ENCODE results near the gene SAA2. TPM values are rescaled to one million over a fixed set of nuclear protein-coding genes. Genes with fewer than 3 reads are reported as not detected.

SAA2 gene
- polyA plus RNA-seq (2011; rRNA removed) (not detected in 2 replicates), polyA minus RNA-seq (2011; rRNA and poly(A)+ RNA removed) (not detected in 2 replicates)

GRCh38 chr11:18248561-18248960 lies at the start of gene SAA2:
TSS of gene SAA2 (minus strand) at chr11:18248668. CDS start at chr11:18248011, 657 bp downstream.
- TF ChIP-seq CTCF (IDR thresholded peaks at IDR 0.05; ENCODE audit: low read depth, low read length): no peak
- Histone ChIP-seq H3K27me3 (ENCODE audit: control insufficient read depth, insufficient read depth, low read length) (peaks cover 9% of the 10 kb centered on the region), H3K27ac (ENCODE audit: low read depth, low read length) (no peak within 1 kb of the TSS), H3K4me3 (ENCODE audit: low read depth, low read length) (no peak within 1 kb of the TSS), H3K9me3 (ENCODE audit: control insufficient read depth, insufficient read depth, low read length) (no peaks in the 10 kb centered on the region)
- ChIA-PET POLR2A (no interaction called here), CTCF (no interaction called here)
- DNase-seq (ENCODE audit: low read depth, low spot score): no peak

- Histone ChIP-seq H3K27me3 (ENCODE audit: control insufficient read depth, insufficient read depth, low read length) (no peaks in the 10 kb centered on the region), H3K4me3 (ENCODE audit: low read depth, low read length) (no peak overlapping the region), H3K27ac (ENCODE audit: low read depth, low read length) (no peak overlapping the region), H3K9me3 (ENCODE audit: control insufficient read depth, insufficient read depth, low read length) (no peaks in the 10 kb centered on the region)
- TF ChIP-seq CTCF (IDR thresholded peaks at IDR 0.05; ENCODE audit: low read depth, low read length): no peak
- ChIA-PET CTCF (no interaction called here), POLR2A (no interaction called here)
- no peak for DNase-seq (ENCODE audit: low read depth, low spot score)
These were observed 46.8 kb upstream of the SAA2 start for GRCh38 chr11:18295316-18295715.

- H3K27ac ChIP-seq (ENCODE audit: low read depth, low read length): no peak overlapping the region
- no peak overlapping the region for H3K4me3 ChIP-seq (ENCODE audit: low read depth, low read length)
- no peaks in the 10 kb centered on the region for H3K27me3 ChIP-seq (ENCODE audit: control insufficient read depth, insufficient read depth, low read length)
- TF ChIP-seq CTCF (IDR thresholded peaks at IDR 0.05; ENCODE audit: low read depth, low read length): no peak
- no peaks in the 10 kb centered on the region for H3K9me3 ChIP-seq (ENCODE audit: control insufficient read depth, insufficient read depth, low read length)
- ChIA-PET CTCF (no interaction called here), POLR2A (no interaction called here)
- no peak for DNase-seq (ENCODE audit: low read depth, low spot score)
These were observed 46.4 kb upstream of the SAA2 start for GRCh38 chr11:18294862-18295261.

GRCh38 chr11:18288911-18289310 lies 40.4 kb upstream of the SAA2 start:
- CTCF ChIA-PET: interaction anchor here (0.6 to 1.4 kb wide), 2 partner anchors 174 to 205 kb away, joined by 3 read pairs; no protein-coding TSS in a partner anchor

GRCh38 chr11:18285841-18286240 lies 37.4 kb upstream of the SAA2 start:
- ChIA-PET POLR2A (no interaction called here), CTCF (interaction anchor here (1.5 kb wide), 1 partner anchor 171 kb away, joined by 4 read pairs; no protein-coding TSS in a partner anchor)
- Histone ChIP-seq H3K4me3 (ENCODE audit: low read depth, low read length) (no peak overlapping the region), H3K27me3 (ENCODE audit: control insufficient read depth, insufficient read depth, low read length) (no peaks in the 10 kb centered on the region), H3K27ac (ENCODE audit: low read depth, low read length) (no peak overlapping the region), H3K9me3 (ENCODE audit: control insufficient read depth, insufficient read depth, low read length) (no peaks in the 10 kb centered on the region)
- no peak for DNase-seq (ENCODE audit: low read depth, low spot score)
- TF ChIP-seq CTCF (IDR thresholded peaks at IDR 0.05; ENCODE audit: low read depth, low read length): no peak

More at GRCh38 chr11:18288911-18289310, 40.4 kb upstream of the SAA2 start:
- Histone ChIP-seq H3K4me3 (ENCODE audit: low read depth, low read length) (no peak overlapping the region), H3K9me3 (ENCODE audit: control insufficient read depth, insufficient read depth, low read length) (no peaks in the 10 kb centered on the region), H3K27me3 (ENCODE audit: control insufficient read depth, insufficient read depth, low read length) (no peaks in the 10 kb centered on the region), H3K27ac (ENCODE audit: low read depth, low read length) (no peak overlapping the region)
- no peak for DNase-seq (ENCODE audit: low read depth, low spot score)
- POLR2A ChIA-PET: no interaction called here
- TF ChIP-seq CTCF (IDR thresholded peaks at IDR 0.05; ENCODE audit: low read depth, low read length): no peak

All from AG04450 (cell line).